B cell (primary cell): ENCODE measurements around the gene USP28. TPM values are rescaled to one million over a fixed set of nuclear protein-coding genes. Genes with fewer than 3 reads are reported as not detected.

ENCODE experiments used
- ATAC-seq: fragments of 200-7000 bp; cut with Tn5 transposase; one replicate; pipeline ENCODE4 v1.10.0; 2021; ENCODE audit warnings: low read depth, mild to moderate bottlenecking, moderate number of reproducible peaks, moderate library complexity
- CTCF ChIA-PET: fragments of 350-600 bp; sonication (Branson Sonifier 250); formaldehyde crosslinking; loops from one replicate; lab custom pipeline; 2021; ENCODE audit warnings: antibody characterized with exemption, inconsistent platforms; lab: Charles Lee
- POLR2A ChIA-PET: fragments of 350-600 bp; sonication (Branson Sonifier 250); formaldehyde crosslinking; loops from one replicate; lab custom pipeline; 2021; ENCODE audit warnings: antibody characterized with exemption; lab: Charles Lee
- DNase-seq: peaks from one replicate; pipeline ENCODE4 v3.0.0; 2013
- H2AFZ ChIP-seq: 2 replicates; pipeline ENCODE4 v1.6.1; 2012; ENCODE audit warnings: mild to moderate bottlenecking, low read depth, low read length; ENCODE audit not compliant: insufficient read depth, poor library complexity, severe bottlenecking
- H3K27ac ChIP-seq, 2 donors: 1 replicate in 1 of 2; 2 replicates in 1 of 2; pipeline ENCODE4 v1.5.1; 2012 to 2013; ENCODE audit warnings: low read length in 2 of 2, mild to moderate bottlenecking in 2 of 2, moderate library complexity in 1 of 2
- H3K27me3 ChIP-seq, 4 experiments: fragments of 200-600 bp in 1 of 4; sonication (generic) in 1 of 4; replicated peaks in 1 of 4; 1 replicate in 2 of 4; 2 replicates in 2 of 4; pipeline versions ENCODE4 v1.6.1 to v1.7.0; 2013 to 2016; ENCODE audit warnings: low read length in 3 of 4, mild to moderate bottlenecking in 2 of 4, mixed read lengths in 1 of 4, moderate library complexity in 1 of 4; ENCODE audit not compliant: insufficient read depth in 4 of 4, control insufficient read depth in 3 of 4; ENCODE audit errors: control extremely low read depth in 1 of 4
- H3K36me3 ChIP-seq, 2 experiments: replicated peaks in 1 of 2; 1 replicate in 1 of 2; 2 replicates in 1 of 2; pipeline versions ENCODE4 v1.6.1 to v1.7.1; 2013; ENCODE audit warnings: low read length in 1 of 2; ENCODE audit not compliant: insufficient read depth in 2 of 2, control insufficient read depth in 1 of 2; ENCODE audit errors: control extremely low read depth in 1 of 2, extremely low read depth in 1 of 2
- H3K4me1 ChIP-seq, 2 donors: fragments of 200-600 bp in 1 of 2; sonication (generic) in 1 of 2; 1 replicate in 1 of 2; 2 replicates in 1 of 2; pipeline versions ENCODE4 v1.5.1 to v1.6.1; 2013 to 2017; ENCODE audit warnings: low read length in 2 of 2; ENCODE audit not compliant: control insufficient read depth in 2 of 2, insufficient read depth in 2 of 2
- H3K4me2 ChIP-seq: replicated peaks from 2 replicates; pipeline ENCODE3; 2012; ENCODE audit warnings: mild to moderate bottlenecking, low read depth, low read length; ENCODE audit not compliant: poor library complexity, severe bottlenecking
- H3K4me3 ChIP-seq, 5 experiments: fragments of 200-600 bp in 1 of 5; sonication (generic) in 1 of 5; 1 replicate in 3 of 5; 2 replicates in 2 of 5; pipeline versions ENCODE4 v1.5.1 to v1.7.0; 2011 to 2016; ENCODE audit warnings: low read length in 4 of 5, mild to moderate bottlenecking in 4 of 5, low read depth in 2 of 5, control low read depth in 1 of 5, moderate library complexity in 1 of 5; ENCODE audit not compliant: insufficient read depth in 1 of 5; ENCODE audit errors: control extremely low read depth in 1 of 5, extremely low read depth in 1 of 5
- H3K79me2 ChIP-seq: fragments of 200-600 bp; sonication (generic); one replicate; pipeline ENCODE4 v1.6.0; 2016; ENCODE audit warnings: low read length; ENCODE audit not compliant: control insufficient read depth, insufficient read depth
- H3K9ac ChIP-seq: fragments of 200-600 bp; sonication (generic); 2 replicates; pipeline ENCODE4 v1.6.1; 2017; ENCODE audit warnings: mild to moderate bottlenecking, low read length, moderate library complexity
- H3K9me3 ChIP-seq, 3 donors: one replicate each; pipeline versions ENCODE4 v1.6.1 to v1.7.1; 2013; ENCODE audit warnings: low read length in 2 of 3; ENCODE audit not compliant: control insufficient read depth in 2 of 3, insufficient read depth in 1 of 3; ENCODE audit errors: control extremely low read depth in 1 of 3
- H4K20me1 ChIP-seq: 2 replicates; pipeline ENCODE4 v1.6.0; 2012; ENCODE audit warnings: mild to moderate bottlenecking, low read length; ENCODE audit not compliant: insufficient read depth, control insufficient read depth, poor library complexity, severe bottlenecking
- H3K27ac Mint-ChIP-seq: one replicate; pipeline ENCODE4 v1.8.0; 2021; ENCODE audit warnings: mixed read lengths
- H3K27me3 Mint-ChIP-seq: one replicate; pipeline ENCODE4 v1.8.0; 2021; ENCODE audit warnings: mixed read lengths
- H3K4me1 Mint-ChIP-seq: one replicate; pipeline ENCODE4 v1.8.0; 2021; ENCODE audit warnings: mixed read lengths
- H3K4me3 Mint-ChIP-seq: one replicate; pipeline ENCODE4 v1.8.0; 2021; ENCODE audit warnings: mixed read lengths
- H3K9me3 Mint-ChIP-seq: one replicate; pipeline ENCODE4 v1.8.0; 2022; ENCODE audit warnings: mixed read lengths; ENCODE audit not compliant: insufficient read depth
- EZH2 ChIP-seq: IDR thresholded peaks from 2 replicates; pipeline ENCODE4 v1.6.1; 2012; ENCODE audit warnings: borderline replicate concordance, low read depth, mild to moderate bottlenecking, moderate library complexity, low read length; ENCODE audit not compliant: insufficient read depth, poor library complexity, severe bottlenecking
- WGBS: methylation state at CpG from one replicate; pipeline ENCODE4 v1.1.5; 2013; ENCODE audit warnings: missing lambda C conversion rate; ENCODE audit not compliant: insufficient coverage; 5-methylcytosine and 5-hydroxymethylcytosine counted together
- intact Hi-C: fragments of 100-400 bp; cut with micrococcal nuclease; formaldehyde crosslinking; loops from one replicate; pipeline ENCODE4 v1.10.0; 2022
- polyA plus RNA-seq: library from polyadenylated mRNA; depleted of rRNA; stranded (reverse); fragments of >200 nt; gene quantifications from 2 replicates; pipeline ENCODE4 v1.2.3, GENCODE V29; 2012
- total RNA-seq, 2 donors: library from RNA; stranded (reverse); fragments of 120-200 nt in 1 of 2; gene quantifications; 1 replicate in 1 of 2; 2 replicates in 1 of 2; pipeline versions ENCODE4 v1.2.3 to v1.2.4, GENCODE V29; 2013 to 2022
- TF ChIP-seq, protein P1 (sequence below): fragments of 200-600 bp; IDR thresholded peaks from one replicate; pipeline ENCODE4 v1.8.0; 2022; ENCODE audit warnings: antibody characterized with exemption, mild to moderate bottlenecking

USP28 gene
- total and polyA plus RNA-seq, 2 donors (not counting 1 experiment from before 2014, with no cell fraction given): 78.0 to 104 TPM

DNA sequence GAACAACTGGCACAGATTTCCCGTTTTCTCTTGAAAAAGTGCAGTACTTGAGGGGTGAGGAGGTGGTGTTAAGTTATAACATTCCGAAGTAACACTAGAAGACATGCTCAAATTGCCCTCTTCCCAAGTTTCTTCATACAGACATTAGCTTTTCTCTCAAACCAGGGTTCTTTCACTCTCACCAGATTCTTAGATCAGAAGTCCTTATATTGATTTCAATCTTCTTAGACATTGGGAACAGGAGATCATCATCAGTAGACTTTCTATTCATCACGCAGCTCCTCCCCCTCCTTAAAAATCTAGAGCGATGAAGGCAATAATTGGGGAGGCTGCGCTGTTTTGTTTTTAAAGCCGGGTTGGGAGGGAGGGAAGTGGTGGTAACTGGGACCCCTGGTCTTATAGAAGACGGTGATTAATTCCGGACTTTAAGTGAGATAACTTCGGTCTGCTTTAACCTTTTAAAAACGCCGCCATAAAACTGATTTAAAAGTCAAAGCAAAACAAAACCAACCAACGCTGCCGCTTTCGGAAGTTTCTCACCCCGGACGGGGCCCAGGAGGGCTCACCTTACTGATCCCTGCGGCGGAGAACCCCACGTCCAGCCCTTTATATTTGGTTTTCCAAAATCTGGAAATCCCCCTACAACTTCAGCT is 665 bp downstream of the USP28 start:
- Histone ChIP-seq H4K20me1 (peaks cover 29% of the 10 kb centered on the region), H3K4me3 (peak overlapping the region; percentile 61 to 90 (median 76)), H3K4me1 (peaks cover 34 to 51% of the 10 kb centered on the region in 2 donors), H3K9me3 (peaks cover 0 to 11% (median 0%) of the 10 kb centered on the region in 3 donors), H3K4me2 (peak overlapping the region; percentile 76), H3K27me3 (no peaks in the 10 kb centered on the region), H3K79me2 (peaks cover 43% of the 10 kb centered on the region), H3K9ac (peak overlapping the region; percentile 75), H2AFZ (peak overlapping the region; percentile 84), H3K36me3 (peaks cover 2 to 12% of the 10 kb centered on the region in 2 experiments), H3K27ac (peak overlapping the region; percentile 69 to 78)
- Mint-ChIP-seq H3K27me3 (no peaks in the 10 kb centered on the region), H3K9me3 (no peaks in the 10 kb centered on the region), H3K4me1 (peaks cover 63% of the 10 kb centered on the region), H3K27ac (peak overlapping the region; percentile 88), H3K4me3 (peak overlapping the region; percentile 86)
- CTCF ChIA-PET: interaction anchor here (0.6 to 2.3 kb wide), 7 partner anchors 33 to 98 kb away, joined by 3 to 14 read pairs (median 6); no protein-coding TSS in a partner anchor
- ATAC-seq (no peak), DNase-seq (no peak)
- TF ChIP-seq EZH2: no peak
- TF ChIP-seq, protein P1, sequence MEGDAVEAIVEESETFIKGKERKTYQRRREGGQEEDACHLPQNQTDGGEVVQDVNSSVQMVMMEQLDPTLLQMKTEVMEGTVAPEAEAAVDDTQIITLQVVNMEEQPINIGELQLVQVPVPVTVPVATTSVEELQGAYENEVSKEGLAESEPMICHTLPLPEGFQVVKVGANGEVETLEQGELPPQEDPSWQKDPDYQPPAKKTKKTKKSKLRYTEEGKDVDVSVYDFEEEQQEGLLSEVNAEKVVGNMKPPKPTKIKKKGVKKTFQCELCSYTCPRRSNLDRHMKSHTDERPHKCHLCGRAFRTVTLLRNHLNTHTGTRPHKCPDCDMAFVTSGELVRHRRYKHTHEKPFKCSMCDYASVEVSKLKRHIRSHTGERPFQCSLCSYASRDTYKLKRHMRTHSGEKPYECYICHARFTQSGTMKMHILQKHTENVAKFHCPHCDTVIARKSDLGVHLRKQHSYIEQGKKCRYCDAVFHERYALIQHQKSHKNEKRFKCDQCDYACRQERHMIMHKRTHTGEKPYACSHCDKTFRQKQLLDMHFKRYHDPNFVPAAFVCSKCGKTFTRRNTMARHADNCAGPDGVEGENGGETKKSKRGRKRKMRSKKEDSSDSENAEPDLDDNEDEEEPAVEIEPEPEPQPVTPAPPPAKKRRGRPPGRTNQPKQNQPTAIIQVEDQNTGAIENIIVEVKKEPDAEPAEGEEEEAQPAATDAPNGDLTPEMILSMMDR: no peak
- POLR2A ChIA-PET: interaction anchor here (0.6 to 1.2 kb wide), 4 partner anchors 14 to 202 kb away, joined by 3 to 10 read pairs (median 6); no protein-coding TSS in a partner anchor
- intact Hi-C loops: loop anchor here (1.0 to 10.0 kb wide), 5 partner anchors 34 to 560 kb away; partner anchors contain the start of genes C11orf71, RBM7 and TTC12
- 0% methylated on average over 11 of the region's 19 CpGs for WGBS

DNA sequence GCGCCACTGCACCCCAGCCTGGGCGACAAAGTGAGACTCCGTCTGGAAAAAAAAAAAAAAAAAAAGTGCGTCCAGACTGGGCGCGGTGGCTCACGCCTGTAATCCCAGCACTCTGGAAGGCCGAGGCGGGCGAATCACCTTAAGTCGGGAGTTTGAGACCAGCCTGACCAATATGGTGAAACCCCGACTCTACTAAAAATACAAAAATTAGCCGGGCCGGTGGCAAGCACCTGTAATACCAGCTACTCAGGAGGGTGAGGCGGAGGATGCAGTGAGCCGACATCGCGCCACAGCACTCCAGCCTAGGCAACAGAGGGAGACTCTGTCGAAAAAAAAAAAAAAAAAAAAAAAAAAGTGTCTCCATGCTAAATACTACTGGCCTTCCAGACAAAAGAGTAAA is 1.3 kb downstream of the USP28 start:
- intact Hi-C loops: loop anchor here (10.0 kb wide), 2 partner anchors 49 to 559 kb away; partner anchors contain the start of gene TTC12
- TF ChIP-seq, protein P1: no peak
- H2AFZ ChIP-seq: no peak overlapping the region
- CTCF ChIA-PET: interaction anchor here (0.7 to 2.3 kb wide), 5 partner anchors 42 to 99 kb away, joined by 3 to 14 read pairs (median 6); no protein-coding TSS in a partner anchor
- H3K9me3 ChIP-seq: peaks cover 0 to 5% (median 0%) of the 10 kb centered on the region in 3 donors
- peaks cover 35% of the 10 kb centered on the region for H4K20me1 ChIP-seq
- peaks cover 4 to 12% of the 10 kb centered on the region in 2 experiments for H3K36me3 ChIP-seq
- 93% methylated on average over 8 of the region's 19 CpGs for WGBS
- peak overlapping the region; percentile 61 to 90 (median 76) for H3K4me3 ChIP-seq
- H3K27ac Mint-ChIP-seq: no peak overlapping the region
- no peak for DNase-seq
- peak overlapping the region; percentile 75 for H3K9ac ChIP-seq
- H3K9me3 Mint-ChIP-seq: no peaks in the 10 kb centered on the region
- H3K4me1 Mint-ChIP-seq: peaks cover 66% of the 10 kb centered on the region
- no peak overlapping the region for H3K27ac ChIP-seq
- POLR2A ChIA-PET: interaction anchor here (0.7 to 1.2 kb wide), 3 partner anchors 33 to 436 kb away, joined by 7 to 10 read pairs (median 7); no protein-coding TSS in a partner anchor
- peaks cover 50% of the 10 kb centered on the region for H3K79me2 ChIP-seq
- H3K27me3 Mint-ChIP-seq: no peaks in the 10 kb centered on the region
- peak overlapping the region; percentile 86 for H3K4me3 Mint-ChIP-seq
- no peaks in the 10 kb centered on the region for H3K27me3 ChIP-seq
- ATAC-seq: no peak
- peaks cover 34 to 51% of the 10 kb centered on the region in 2 donors for H3K4me1 ChIP-seq
- peak overlapping the region; percentile 76 for H3K4me2 ChIP-seq
